Sigmoid colon (tissue), 3 donors: Measurements from ENCODE around the gene SNX24.

Experiments used
- POLR2A ChIP-seq, 2 donors: fragments of 450-650 bp; IDR thresholded peaks; one replicate each; pipeline ENCODE4 v1.6.1; 2016; ENCODE audit warnings: antibody characterized with exemption in 2 of 2, mild to moderate bottlenecking in 2 of 2, moderate library complexity in 2 of 2
- TF ChIP-seq, protein P1 (sequence below), 4 experiments: fragments of 450-650 bp in 3 of 4; fragments of 200-600 bp in 1 of 4; IDR thresholded peaks; one replicate each; pipeline ENCODE4 v1.5.1; 2016 to 2019; ENCODE audit warnings: antibody characterized with exemption in 4 of 4, mild to moderate bottlenecking in 3 of 4, moderate library complexity in 2 of 4

DNA sequence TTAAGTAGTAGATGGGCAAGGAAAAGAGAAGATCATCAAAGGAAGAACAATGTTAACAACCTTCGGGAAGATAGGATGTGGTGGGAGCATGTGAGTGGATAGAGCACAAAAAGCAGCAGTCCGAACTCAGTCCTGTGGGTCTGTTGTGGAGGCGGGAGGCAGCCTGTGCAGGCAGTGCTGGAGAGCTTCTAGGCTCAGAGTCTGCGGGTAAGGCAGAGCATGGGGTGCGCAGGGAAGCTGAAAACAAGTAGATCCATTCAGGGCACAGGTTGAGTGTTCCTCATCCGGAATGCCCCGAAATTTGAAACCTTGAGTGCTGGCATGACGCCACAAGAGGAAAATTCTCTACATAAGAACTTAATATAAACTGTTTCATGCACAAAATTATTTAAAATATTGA lies 106.2 kb downstream of the SNX24 start:
- TF ChIP-seq, protein P1, sequence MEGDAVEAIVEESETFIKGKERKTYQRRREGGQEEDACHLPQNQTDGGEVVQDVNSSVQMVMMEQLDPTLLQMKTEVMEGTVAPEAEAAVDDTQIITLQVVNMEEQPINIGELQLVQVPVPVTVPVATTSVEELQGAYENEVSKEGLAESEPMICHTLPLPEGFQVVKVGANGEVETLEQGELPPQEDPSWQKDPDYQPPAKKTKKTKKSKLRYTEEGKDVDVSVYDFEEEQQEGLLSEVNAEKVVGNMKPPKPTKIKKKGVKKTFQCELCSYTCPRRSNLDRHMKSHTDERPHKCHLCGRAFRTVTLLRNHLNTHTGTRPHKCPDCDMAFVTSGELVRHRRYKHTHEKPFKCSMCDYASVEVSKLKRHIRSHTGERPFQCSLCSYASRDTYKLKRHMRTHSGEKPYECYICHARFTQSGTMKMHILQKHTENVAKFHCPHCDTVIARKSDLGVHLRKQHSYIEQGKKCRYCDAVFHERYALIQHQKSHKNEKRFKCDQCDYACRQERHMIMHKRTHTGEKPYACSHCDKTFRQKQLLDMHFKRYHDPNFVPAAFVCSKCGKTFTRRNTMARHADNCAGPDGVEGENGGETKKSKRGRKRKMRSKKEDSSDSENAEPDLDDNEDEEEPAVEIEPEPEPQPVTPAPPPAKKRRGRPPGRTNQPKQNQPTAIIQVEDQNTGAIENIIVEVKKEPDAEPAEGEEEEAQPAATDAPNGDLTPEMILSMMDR (IDR thresholded peaks at IDR 0.05): no peak
- TF ChIP-seq POLR2A (IDR thresholded peaks at IDR 0.05): no peak
